OCI-M1 (cell line): ENCODE results near the gene PHF12.
A peak's percentile ranks its signal among the peaks of the same experiment; 100 is the strongest.
"Not testable (repeated sequence)": the region's sequence is repeated elsewhere in the genome, so short reads cannot be mapped to it uniquely, and the experiment has no call there.

ENCODE experiments used
- DNase-seq: peaks from one replicate; lab custom pipeline; 2025; lab: John Stamatoyannopoulos, UW

The PHF12 gene

DNA sequence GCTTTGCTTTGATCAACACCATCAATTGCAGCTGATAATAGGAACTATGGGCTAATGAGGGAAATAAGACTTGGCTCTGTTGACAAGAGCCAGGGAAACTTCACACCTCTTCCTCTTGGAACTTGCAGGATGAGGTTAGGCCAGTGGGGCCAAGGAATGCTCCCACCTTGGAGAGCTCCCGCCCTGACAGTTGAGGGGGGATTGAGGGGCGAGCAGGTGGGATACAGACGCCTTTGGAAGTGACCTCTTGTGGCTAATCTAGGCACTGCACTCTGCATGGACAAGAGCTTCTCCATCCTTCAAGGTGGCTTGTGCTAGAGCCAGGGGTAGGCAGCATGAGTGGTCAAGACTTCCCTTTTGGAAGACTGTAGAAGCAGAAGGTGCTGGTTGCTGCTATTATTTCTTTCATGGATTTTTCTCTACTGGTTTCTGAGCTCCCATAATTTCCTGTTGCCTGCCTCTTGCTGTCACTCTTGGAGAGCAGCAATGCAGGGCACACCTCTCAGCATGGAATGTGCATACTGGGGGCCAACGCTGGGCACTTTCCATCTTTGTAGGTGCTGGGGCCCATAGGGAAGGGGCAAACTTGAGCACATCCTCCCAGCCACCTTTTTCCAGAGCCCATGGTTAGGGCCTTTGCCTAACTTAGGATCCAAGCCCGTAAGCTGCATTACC, 2.3 kb upstream of the PHF12 start:
- peak; percentile 83 for DNase-seq

DNA sequence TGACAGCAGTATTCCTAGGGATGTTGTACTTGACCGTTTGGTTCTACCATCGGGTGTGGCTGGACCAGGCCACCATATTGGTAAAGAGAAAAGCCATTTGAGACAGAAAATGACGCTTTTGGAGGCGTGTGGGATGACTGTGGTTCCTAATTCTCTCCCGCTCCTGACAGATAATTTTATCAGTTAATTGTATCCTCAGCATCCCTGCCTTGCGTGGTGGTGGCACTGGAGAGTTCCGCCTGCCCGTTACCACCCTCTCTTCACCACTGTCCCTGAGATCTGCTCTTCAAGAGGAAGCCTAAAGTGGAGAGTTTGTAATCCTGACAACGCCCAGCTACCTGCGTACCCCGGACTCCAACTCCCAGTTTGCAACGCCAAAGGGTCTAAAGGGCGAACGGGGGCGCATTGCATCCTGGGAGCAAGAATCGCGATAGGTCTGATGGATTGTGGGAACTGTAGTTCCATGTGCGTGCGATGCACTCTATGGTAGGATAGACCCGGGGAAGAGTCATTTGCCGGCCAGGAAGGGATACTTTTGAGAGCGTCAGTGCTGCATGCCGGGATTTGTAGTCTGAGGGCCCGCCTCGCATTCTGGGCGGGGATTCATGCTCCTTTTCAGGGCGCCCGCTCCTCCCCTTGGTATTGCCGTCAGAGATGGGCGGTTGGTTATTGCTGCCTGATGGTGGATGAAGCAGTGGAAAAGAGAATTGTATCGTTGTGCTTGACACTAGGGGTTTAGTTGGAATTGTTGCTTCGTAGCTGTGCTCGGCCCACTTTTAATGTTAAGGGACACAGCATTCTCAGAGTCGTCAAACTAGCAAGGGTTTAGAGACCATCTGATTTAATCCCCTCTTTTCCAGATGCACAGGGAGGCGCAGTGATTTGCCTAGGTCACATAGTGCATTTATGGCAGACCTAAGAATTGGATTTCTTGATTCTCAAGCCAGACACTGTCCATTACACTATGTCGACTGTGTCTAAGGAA, 965 bp upstream of the PHF12 start:
- DNase-seq, result peak; percentile 100

DNA sequence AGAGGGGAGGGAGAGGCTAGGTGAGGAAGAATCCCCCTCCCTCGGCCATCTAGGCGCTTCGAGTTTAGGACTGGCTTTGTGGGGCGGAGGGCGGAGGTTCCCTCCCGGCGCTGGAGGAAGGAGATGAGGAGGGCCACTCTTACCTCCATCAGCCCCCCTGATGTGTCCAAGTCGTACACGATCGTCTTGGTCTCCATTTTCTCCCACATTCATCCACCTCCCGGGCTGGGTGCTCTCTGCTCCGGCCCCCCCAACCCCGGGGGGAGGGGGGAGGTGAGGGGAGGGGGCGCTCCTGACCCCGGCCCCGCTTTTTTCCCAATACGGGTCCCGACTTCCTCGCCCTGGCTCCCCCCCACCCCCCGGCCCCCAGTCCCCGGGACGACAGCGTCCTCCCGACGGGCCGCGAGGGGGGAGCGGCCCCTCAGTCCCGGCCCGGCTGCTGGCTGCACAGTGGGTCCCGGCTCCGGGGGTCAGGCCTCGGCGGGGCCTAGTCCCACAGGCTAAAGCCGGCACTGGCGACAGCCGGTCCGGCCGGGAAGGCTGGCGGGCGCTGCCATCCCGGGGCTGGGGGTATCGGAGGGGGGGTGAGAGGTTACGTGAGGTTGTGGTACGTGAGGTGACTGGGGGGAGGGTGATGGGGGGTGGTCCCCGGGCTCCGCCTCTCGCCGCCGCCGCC, 428 bp downstream of the PHF12 start:
- DNase-seq, result no peak

DNA sequence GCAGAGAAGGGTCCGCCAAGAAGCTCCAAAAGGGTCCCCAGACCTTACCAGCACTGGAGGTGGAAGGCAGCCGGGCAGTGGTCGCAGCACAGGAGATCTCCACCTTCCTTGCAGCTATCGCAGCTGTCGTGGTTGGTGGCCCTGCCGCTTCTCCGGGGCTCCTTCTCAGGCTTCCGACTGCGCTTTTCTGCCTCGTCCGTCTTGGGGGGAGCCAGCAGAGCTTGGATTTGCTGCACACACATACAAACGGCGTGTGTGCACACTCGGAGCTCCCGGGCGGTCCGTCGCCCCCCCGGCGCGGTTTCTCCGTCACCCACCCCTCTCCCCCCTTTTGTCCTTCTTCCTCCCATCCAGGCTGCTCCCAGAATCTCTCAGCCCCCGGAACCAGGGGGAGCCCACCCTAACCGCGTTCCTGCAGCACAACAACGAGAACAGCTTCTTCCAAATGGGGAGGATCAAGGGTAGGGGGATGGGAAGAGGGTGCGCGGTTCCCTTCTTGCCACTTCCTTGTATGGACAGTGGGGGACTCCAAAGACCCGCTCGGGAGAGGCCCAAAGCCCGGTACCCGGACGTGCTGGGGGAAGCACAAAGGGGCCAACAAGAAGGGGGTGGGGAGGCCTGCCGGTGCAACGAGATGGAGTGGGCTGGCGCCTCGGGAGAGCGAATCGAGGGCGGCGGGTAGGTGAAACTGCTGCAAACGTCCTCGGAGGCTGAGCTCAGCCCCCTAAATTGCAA, 1.1 kb downstream of the PHF12 start:
- peak; percentile 85 for DNase-seq

DNA sequence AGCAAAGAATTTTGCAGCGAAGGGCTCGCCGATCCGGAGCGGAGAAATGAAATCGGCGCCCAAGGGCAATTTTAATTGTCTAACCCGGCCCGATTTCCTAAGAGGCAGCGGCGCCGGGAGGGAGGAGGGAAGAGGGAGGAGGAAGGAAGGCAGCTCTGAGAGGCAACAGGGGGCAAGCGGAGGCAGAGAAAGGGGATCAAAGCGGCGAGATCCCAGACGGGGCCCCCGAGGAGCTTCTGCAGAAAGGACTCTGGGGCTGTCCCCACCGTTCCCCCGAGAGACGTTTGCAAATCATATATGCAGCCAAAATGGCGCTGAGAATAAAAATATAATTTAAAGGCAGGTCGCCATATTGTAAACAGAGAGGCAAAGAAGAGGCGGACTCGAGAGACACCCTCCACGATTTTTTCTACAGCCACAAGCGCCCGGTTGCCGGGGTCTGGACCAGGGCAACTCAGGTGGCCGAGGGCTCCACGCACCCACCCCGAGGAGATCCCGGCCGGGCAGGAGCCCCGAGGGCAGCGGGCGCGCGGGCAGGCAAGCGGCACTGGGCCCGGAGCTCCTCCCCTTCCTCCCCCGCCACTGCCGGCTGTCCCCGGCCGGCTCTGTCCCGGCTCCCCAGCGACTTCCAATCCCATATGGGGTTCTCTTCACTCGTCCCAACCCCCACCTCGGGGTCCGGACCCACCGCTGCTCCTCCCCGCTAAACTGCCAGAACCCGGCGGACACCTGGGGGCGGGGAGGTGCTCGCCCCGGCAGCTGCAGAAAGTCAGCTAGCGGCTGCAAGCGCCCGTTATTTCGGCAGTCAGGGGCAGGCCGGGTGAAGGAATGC, 1.9 kb downstream of the PHF12 start:
- peak; percentile 81 for DNase-seq

DNA sequence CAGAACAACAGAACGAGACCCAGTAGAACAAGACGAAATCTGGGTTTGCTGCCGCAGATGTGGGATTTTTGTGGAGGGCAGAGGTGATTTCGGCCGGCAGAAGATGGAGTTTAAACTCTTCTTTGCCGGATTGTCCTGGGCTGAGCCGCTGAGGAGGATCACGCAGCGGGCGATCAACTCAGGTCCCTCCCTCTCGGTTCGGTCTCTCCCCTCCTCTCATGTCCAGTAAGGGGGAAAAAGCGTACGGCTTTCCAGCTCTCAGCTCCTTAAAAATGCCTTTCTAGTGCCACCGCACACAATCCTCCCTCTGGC, 2.5 kb downstream of the PHF12 start:
- DNase-seq, result no peak

DNA sequence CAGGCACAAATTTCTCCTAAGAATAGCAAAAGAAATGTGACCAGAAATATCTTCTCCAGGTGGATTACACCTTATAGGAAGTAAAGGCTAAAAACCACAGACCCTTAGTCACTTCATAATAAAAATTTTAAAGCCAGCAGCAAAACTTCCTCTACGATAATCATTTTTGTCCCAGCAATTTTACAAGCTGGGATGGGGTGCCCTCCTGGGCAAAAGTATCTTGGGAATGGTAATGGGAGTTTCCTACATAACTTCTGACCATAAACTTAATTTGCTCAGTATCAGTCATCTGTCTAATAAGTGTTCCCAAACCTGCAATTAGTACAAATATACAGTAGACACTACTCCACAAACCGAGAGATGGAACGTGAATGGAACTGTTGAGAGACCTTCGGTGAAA, 3.0 kb downstream of the PHF12 start:
- no peak for DNase-seq

DNA sequence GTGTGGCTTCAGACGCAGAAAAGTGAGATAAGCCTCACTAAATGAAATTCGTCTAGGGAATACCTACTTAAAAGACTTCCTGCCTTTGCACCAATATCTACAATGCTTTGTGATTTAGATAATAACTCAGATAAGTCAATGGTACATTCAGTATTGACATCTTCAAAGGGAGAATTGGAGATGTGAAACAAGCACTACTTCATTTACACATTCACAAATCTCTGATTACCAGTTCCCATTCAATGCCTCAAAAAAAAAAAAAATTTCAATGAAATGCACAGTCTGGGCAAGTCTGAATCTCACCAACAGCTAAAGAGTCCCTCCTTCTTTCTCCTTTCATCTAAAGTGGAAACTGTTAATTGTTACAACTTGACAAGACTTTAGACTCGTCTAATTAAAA, 3.7 kb downstream of the PHF12 start:
- no peak for DNase-seq

DNA sequence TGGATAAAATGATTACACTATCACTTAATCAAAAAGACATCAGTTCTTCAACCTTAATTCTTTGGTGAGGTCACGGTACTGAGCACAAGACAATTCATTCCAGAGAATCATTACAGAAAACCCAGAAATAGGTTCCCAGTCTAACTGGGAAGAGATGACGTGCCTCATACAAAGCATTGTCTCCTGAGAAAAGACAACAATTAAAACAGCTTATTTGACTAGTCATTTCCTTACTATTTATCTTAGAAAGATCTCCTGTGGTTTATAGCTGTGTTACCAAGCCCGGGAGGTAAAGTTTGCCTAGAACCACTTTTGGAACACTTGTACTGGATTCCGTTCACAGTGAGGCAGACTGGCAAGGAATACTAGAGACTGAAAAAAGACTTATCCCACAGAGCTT, 5.1 kb downstream of the PHF12 start:
- DNase-seq, result no peak

DNA sequence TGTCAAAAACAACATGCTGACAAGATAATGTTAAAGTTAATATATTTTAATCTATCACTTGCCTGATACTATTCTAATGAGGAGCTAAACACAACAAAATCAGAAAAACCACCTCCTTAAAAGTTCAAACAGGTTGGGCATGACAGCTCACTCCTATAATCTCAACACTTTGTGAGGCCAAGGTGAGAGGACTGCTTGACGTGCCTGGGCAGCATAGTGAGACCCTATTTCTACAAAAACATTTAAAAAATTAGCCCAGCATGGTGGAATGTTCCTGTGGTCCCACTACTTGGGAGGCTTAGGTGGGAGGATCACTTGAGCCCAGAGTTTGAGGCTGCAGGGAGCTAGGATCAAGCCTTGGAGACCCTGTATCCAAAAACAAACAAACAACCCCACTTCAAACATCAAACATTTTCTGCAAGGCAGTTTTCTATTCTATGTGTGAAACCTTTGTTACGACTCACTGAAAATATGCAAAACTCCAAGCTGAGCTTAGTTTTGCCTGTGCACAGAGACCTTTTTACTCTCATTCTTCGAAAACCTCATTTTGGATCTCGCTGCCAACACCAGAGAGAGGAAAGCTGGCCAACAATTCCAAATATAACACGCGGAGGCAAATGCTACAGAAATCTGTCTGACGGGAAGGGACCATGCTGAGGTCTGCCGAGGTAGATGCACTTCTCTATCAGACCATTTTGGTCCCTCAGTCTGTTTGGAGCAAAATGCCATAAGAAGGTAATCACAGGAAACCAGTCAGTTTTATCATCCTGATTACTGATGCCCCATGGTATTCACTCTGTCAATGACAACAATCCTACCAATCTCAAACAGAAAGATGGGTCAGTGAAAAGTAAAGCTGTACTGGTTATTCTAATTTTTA, 6.2 kb downstream of the PHF12 start:
- no peak for DNase-seq

DNA sequence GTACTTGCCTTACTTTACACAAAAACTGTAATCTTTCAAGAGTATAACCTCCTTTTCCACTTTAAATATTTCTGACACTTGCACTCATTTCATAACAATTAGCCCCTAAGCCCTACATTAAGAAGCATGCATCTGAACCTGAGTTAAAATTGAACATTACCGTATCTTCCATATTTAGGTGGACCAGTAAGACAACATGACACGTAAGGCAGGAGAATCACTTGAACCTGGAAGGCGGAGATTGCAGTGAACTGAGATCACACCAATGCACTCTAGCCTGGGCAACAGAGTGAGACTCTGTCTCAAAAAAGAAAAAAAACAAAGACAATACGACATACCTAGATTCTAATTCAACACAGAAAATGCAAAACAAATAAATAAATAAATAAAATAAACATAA, 7.0 kb downstream of the PHF12 start:
- no peak for DNase-seq

DNA sequence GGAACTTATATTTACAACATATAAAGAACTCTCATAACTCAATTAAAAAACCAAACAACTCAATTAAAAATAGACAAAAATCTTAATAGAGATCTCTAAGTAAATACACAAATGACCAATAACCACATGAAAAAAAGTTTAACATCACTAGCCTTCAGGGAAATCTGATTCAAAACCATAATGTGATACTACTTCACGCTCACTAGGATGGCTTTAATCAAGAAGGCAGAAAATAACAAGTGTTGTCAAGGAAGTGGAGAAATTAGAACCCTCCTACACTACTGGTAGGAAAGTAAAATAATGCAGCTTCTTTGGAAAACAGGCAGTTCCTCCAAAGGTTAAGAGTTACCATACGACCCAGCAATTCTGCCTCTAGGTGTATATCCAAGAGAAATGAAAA, 8.4 kb downstream of the PHF12 start:
- DNase-seq, result no peak

DNA sequence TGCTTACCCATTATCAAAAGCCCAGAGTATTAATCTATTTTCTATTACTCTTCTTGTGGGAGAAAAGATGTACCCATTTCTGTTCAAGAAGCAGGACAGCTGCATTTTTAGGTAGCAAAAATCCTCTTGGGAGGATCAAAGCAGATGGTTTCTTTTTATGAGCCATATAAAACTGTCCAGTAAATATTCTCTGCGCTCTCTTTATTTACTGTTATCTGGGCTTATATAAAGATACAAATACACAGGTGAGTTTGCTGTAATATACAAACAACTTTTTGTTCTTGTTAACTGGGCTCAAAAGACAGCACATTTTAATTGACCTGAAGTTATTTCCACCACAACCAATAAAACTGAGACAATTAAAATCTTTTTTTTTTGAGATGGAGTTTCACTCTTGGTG, 10.1 kb downstream of the PHF12 start:
- DNase-seq, result no peak

DNA sequence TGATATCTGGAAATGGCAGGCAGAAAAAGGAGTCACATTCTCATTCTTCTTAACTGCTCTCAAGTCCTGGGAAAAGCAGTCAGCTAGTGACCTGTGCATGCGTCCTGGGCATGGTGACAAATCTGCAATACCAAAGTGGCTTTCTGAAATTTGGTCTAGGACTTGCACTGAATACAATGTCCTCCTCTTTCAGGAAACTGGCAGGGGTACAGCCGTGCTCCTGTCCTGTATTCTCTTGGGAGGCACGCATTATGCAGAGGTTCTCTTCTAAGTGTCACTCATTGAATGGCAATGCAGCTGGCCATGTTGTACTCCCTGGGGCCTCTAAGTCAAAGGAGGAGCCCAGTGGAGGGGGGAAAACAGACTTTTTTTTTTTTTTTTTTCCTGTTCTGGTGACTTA, 10.6 kb downstream of the PHF12 start:
- DNase-seq, result no peak

DNA sequence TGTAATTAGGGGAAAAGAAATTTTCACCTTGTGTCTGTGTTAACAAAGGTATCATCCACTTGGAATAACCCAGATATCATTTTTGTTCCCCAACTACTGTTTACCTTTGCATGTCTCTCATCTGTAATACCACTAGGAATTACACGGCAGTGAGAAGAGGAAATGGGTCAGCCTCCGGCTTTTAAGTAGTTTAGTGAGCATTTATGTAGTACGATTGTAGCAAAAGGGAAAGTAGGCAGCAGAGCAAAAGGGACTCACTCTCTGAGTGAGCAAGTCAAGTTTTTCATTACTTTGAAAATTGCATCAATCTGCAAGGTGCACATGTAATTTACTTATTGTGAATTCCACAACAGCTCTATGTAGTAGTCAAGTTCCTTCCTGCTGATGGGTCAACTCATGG, 11.2 kb downstream of the PHF12 start:
- DNase-seq, result no peak

DNA sequence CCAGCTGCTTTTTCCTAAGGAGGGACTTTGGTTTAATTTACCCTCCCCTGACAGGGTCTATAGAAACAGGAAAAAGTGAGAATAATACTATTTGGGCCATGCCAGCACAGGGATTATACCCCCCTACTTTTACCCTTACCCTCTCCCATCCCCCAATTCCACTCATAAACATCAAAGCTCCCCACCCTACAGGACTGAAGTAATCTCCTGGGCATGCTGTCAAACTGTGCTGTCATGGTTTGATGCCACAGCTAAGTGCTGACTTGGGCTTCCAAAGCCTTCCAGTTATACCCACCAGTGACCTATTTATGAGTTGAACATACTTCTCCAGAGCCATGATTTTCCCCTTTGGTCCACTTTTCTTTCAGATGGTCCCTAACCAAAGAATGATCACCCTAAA, 12.8 kb downstream of the PHF12 start:
- no peak for DNase-seq

DNA sequence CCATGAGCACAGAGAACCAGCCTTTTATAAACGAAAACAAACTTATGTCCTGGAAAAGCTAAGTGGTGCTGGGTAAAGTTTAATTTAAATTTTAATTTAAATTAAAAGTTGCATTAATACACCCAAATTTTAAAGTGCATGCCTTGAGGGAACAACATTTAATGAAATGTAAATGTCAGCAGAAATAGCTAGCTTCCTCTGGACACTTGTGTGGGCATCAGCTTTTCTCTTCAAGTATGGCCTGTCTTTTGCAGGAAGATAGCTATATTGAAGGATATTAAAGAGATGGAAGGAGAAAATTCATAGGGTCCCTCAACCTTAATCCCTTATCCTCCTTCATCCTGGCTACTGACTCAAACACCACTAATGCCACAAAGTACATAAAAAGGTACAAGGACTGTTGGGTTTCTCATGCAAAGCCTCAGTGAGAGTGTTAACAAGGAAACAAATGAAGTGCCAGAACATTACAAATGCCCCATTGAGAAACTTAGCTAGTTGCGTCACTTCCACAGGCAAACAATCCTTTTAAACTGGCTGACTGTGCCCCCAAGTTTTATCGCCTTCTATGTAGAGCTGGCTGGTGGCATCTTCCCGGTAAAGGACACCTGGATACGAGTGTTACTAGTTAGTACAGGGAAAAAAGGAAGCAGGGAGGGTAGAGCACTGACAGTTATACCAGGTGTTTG, 14.1 kb downstream of the PHF12 start:
- no peak for DNase-seq

DNA sequence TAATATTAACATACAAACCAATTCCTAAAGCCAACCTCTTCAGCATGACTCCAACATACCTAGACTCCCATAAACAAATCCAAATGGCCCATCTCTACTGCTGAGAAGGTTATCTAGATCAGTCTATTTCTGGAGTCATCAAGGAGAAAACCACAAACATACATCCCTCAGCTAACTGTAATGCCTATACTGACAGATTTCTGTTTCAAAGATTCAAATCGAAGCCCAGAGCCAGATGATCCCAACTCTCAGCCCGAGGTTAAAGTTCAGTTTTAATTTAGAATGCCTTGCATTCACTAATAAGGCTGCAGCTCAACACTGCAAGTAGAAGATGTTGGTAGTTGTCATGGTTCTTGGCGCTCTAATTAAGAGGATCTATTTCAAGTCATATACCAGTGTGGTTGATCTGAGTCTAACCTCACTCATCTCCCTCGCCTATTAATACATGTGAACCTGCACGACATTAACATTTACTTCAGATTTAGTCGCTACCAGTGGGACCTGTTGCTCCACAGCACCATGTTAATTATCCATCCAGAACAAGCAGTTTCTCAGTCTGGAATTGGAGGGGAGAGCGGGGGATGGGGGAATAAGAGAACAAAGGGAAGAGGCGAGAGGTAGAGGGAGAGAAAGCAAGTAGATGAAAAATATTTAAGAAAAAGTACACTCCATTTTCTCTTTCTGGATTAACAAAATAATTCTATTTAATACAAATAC, 15.4 kb downstream of the PHF12 start:
- DNase-seq, result no peak

DNA sequence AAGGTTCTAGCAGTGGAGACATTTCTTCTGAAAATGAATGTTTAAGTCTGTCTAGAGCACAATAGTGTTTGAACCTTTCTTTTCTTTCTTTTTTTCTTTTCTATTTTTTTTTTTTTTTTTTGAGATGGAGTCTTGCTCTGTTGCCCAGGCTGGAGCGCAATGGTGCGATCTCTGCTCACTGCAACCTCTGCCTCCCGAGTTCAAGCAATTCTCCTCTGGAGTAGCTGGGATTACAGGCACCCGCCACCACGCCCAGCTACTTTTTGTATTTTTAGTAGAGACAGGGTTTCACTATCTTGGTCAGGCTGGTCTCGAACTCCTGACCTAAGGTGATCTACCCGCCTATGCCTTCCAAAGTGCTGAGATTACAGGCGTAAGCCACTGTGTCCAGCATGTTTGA, 16.8 kb downstream of the PHF12 start:
- DNase-seq, result not testable (repeated sequence)
